WTC11 (cell line): Measurements from ENCODE around the gene ALDOB.
"Not testable (repeated sequence)": the region's sequence is repeated elsewhere in the genome, so short reads cannot be mapped to it uniquely, and the experiment has no call there.

ENCODE experiments used
- CREB1 ChIP-seq: sonication (generic); formaldehyde crosslinking; IDR thresholded peaks from 2 replicates; pipeline ENCODE4 v1.8.0; 2023; ENCODE audit warnings: mild to moderate bottlenecking, missing genetic modification reagents
- MYBL2 ChIP-seq: sonication (generic); formaldehyde crosslinking; IDR thresholded peaks from 2 replicates; pipeline ENCODE4 v1.8.1; 2023; ENCODE audit warnings: mild to moderate bottlenecking, moderate library complexity, missing genetic modification reagents
- NFYB ChIP-seq: sonication (generic); formaldehyde crosslinking; conservative IDR thresholded peaks from 2 replicates; pipeline ENCODE4 v1.8.0; 2022; ENCODE audit warnings: low read depth, missing genetic modification reagents
- NR1H2 ChIP-seq: sonication (generic); formaldehyde crosslinking; IDR thresholded peaks from 2 replicates; pipeline ENCODE4 v1.9.0; 2021; ENCODE audit warnings: mild to moderate bottlenecking, moderate library complexity, missing genetic modification reagents
- ZBTB21 ChIP-seq: sonication (generic); formaldehyde crosslinking; IDR thresholded peaks from 2 replicates; pipeline ENCODE4 v1.8.1; 2023; ENCODE audit warnings: mild to moderate bottlenecking, missing genetic modification reagents, borderline replicate concordance
- ZNF263 ChIP-seq: sonication (generic); formaldehyde crosslinking; IDR thresholded peaks from 2 replicates; pipeline ENCODE4 v1.8.1; 2022; ENCODE audit warnings: low read depth, mild to moderate bottlenecking, moderate library complexity, missing genetic modification reagents
- TF ChIP-seq, protein P1 (sequence below): fragments of 200-600 bp; IDR thresholded peaks from 2 replicates; pipeline ENCODE4 v1.8.0; 2022; ENCODE audit warnings: antibody characterized with exemption
- TF ChIP-seq, protein P2 (sequence below): fragments of 250-450 bp; sonication (Bioruptor Pico); IDR thresholded peaks from 2 replicates; pipeline ENCODE4 v2.1.2; 2022; ENCODE audit warnings: mild to moderate bottlenecking, moderate library complexity
- TF ChIP-seq, protein P3 (sequence below): sonication (generic); formaldehyde crosslinking; conservative IDR thresholded peaks from 2 replicates; pipeline ENCODE4 v1.8.1; 2023; ENCODE audit warnings: mild to moderate bottlenecking, low read depth, missing genetic modification reagents, moderate library complexity
- TF ChIP-seq, protein P4 (sequence below): sonication (generic); formaldehyde crosslinking; IDR thresholded peaks from 2 replicates; pipeline ENCODE4 v1.8.1; 2023; ENCODE audit warnings: mild to moderate bottlenecking, missing genetic modification reagents
- TF ChIP-seq, protein P5 (sequence below): sonication (generic); formaldehyde crosslinking; IDR thresholded peaks from 2 replicates; pipeline ENCODE4 v1.8.1; 2023; ENCODE audit warnings: mild to moderate bottlenecking, missing genetic modification reagents, moderate library complexity
- TF ChIP-seq, protein P6 (sequence below): sonication (generic); formaldehyde crosslinking; IDR thresholded peaks from 2 replicates; pipeline ENCODE4 v1.8.0; 2023; ENCODE audit warnings: missing genetic modification reagents
- TF ChIP-seq, protein P7 (sequence below): sonication (generic); formaldehyde crosslinking; IDR thresholded peaks from 2 replicates; pipeline ENCODE4 v1.8.1; 2022; ENCODE audit warnings: mild to moderate bottlenecking, moderate library complexity, missing genetic modification reagents

DNA sequence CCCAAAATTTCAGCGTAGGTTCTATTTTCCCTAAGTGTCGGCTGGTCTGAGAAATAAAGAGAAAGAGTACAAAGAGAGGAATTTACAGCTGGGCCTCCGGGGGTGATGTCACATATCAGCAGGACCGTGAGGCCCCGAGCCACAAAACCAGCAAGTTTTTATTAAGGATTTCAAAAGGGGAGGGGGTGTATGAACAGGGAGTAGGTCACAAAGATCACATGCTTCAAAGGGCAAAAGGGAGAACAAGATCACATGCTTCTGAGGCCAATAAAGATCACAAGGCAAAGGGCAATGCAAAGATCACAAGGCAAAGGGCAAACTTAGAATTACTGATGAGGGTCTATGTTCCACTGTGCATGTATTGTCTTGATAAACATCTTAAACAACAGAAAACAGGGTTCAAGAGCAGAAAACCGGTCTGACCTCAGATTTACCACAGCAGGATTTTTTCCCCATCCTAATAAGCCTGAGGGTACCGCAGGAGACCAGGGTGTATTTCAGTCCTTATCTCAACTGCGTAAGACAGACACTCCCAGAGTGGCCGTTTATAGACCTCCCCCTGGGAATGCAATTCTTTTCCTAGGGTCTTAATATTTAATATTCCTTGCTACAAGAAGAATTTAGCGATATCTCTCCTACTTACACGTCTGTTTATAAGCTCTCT is 50.6 kb downstream of the ALDOB start, which contains the start of gene BAAT:
- not testable (repeated sequence) for TF ChIP-seq MYBL2, CREB1, ZBTB21, NFYB, NR1H2, ZNF263 (CRISPR knock-in tag)
- TF ChIP-seq, protein P1, sequence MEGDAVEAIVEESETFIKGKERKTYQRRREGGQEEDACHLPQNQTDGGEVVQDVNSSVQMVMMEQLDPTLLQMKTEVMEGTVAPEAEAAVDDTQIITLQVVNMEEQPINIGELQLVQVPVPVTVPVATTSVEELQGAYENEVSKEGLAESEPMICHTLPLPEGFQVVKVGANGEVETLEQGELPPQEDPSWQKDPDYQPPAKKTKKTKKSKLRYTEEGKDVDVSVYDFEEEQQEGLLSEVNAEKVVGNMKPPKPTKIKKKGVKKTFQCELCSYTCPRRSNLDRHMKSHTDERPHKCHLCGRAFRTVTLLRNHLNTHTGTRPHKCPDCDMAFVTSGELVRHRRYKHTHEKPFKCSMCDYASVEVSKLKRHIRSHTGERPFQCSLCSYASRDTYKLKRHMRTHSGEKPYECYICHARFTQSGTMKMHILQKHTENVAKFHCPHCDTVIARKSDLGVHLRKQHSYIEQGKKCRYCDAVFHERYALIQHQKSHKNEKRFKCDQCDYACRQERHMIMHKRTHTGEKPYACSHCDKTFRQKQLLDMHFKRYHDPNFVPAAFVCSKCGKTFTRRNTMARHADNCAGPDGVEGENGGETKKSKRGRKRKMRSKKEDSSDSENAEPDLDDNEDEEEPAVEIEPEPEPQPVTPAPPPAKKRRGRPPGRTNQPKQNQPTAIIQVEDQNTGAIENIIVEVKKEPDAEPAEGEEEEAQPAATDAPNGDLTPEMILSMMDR, result not testable (repeated sequence)
- TF ChIP-seq, protein P2, sequence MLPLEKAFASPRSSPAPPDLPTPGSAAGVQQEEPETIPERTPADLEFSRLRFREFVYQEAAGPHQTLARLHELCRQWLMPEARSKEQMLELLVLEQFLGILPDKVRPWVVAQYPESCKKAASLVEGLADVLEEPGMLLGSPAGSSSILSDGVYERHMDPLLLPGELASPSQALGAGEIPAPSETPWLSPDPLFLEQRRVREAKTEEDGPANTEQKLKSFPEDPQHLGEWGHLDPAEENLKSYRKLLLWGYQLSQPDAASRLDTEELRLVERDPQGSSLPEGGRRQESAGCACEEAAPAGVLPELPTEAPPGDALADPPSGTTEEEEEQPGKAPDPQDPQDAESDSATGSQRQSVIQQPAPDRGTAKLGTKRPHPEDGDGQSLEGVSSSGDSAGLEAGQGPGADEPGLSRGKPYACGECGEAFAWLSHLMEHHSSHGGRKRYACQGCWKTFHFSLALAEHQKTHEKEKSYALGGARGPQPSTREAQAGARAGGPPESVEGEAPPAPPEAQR (CRISPR knock-in tag), result not testable (repeated sequence)
- TF ChIP-seq, protein P3, sequence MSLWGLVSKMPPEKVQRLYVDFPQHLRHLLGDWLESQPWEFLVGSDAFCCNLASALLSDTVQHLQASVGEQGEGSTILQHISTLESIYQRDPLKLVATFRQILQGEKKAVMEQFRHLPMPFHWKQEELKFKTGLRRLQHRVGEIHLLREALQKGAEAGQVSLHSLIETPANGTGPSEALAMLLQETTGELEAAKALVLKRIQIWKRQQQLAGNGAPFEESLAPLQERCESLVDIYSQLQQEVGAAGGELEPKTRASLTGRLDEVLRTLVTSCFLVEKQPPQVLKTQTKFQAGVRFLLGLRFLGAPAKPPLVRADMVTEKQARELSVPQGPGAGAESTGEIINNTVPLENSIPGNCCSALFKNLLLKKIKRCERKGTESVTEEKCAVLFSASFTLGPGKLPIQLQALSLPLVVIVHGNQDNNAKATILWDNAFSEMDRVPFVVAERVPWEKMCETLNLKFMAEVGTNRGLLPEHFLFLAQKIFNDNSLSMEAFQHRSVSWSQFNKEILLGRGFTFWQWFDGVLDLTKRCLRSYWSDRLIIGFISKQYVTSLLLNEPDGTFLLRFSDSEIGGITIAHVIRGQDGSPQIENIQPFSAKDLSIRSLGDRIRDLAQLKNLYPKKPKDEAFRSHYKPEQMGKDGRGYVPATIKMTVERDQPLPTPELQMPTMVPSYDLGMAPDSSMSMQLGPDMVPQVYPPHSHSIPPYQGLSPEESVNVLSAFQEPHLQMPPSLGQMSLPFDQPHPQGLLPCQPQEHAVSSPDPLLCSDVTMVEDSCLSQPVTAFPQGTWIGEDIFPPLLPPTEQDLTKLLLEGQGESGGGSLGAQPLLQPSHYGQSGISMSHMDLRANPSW, result not testable (repeated sequence)
- TF ChIP-seq, protein P4, sequence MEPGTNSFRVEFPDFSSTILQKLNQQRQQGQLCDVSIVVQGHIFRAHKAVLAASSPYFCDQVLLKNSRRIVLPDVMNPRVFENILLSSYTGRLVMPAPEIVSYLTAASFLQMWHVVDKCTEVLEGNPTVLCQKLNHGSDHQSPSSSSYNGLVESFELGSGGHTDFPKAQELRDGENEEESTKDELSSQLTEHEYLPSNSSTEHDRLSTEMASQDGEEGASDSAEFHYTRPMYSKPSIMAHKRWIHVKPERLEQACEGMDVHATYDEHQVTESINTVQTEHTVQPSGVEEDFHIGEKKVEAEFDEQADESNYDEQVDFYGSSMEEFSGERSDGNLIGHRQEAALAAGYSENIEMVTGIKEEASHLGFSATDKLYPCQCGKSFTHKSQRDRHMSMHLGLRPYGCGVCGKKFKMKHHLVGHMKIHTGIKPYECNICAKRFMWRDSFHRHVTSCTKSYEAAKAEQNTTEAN (CRISPR knock-in tag), result not testable (repeated sequence)
- TF ChIP-seq, protein P5, sequence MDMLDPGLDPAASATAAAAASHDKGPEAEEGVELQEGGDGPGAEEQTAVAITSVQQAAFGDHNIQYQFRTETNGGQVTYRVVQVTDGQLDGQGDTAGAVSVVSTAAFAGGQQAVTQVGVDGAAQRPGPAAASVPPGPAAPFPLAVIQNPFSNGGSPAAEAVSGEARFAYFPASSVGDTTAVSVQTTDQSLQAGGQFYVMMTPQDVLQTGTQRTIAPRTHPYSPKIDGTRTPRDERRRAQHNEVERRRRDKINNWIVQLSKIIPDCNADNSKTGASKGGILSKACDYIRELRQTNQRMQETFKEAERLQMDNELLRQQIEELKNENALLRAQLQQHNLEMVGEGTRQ (CRISPR knock-in tag), result not testable (repeated sequence)
- TF ChIP-seq, protein P6, sequence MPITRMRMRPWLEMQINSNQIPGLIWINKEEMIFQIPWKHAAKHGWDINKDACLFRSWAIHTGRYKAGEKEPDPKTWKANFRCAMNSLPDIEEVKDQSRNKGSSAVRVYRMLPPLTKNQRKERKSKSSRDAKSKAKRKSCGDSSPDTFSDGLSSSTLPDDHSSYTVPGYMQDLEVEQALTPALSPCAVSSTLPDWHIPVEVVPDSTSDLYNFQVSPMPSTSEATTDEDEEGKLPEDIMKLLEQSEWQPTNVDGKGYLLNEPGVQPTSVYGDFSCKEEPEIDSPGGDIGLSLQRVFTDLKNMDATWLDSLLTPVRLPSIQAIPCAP (CRISPR knock-in tag), result not testable (repeated sequence)
- TF ChIP-seq, protein P7, sequence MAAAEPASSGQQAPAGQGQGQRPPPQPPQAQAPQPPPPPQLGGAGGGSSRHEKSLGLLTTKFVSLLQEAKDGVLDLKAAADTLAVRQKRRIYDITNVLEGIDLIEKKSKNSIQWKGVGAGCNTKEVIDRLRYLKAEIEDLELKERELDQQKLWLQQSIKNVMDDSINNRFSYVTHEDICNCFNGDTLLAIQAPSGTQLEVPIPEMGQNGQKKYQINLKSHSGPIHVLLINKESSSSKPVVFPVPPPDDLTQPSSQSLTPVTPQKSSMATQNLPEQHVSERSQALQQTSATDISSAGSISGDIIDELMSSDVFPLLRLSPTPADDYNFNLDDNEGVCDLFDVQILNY (CRISPR knock-in tag), result not testable (repeated sequence)
